Measurements from ENCODE around the gene LPCAT3. TPM values are rescaled to one million over a fixed set of nuclear protein-coding genes. Genes with fewer than 3 reads are reported as not detected.

The LPCAT3 gene
- total and polyA plus RNA-seq, 4 donors, result 45.4 to 78.6 (median 56.2) TPM

DNA sequence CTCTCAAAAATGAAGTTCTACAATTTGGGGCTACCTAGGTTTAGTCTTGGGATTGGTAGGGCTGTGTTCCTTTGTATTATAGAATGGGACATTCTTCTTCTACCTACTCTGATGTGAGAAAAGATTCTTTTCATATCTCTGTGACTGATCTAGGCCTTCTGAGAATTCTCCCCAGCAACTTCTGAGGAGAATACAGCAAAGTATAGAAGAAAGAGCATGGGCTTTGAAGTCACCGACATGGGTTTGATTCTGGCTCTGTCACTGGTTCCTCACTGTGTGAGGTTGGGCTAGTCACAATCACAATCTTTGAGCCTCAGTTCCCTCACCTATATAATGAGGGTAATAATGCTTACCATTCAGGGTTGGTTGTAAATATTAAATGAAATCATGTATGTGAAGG lies 85.5 kb downstream of the LPCAT3 start:
- no peak overlapping the region for H3K27ac ChIP-seq (ENCODE audit: low read depth in 1 of 2, low read length in 1 of 2)
- H3K36me3 ChIP-seq (ENCODE audit: control insufficient read depth in 4 of 4, insufficient read depth in 4 of 4, low read length in 4 of 4), result peaks cover 0 to 25% (median 22%) of the 10 kb centered on the region in 4 donors
- H3K9me3 ChIP-seq (ENCODE audit: control insufficient read depth in 4 of 4, insufficient read depth in 3 of 4, low read length in 3 of 4), result no peaks in the 10 kb centered on the region
- H3K4me3 ChIP-seq, result no peak overlapping the region
- TF ChIP-seq, protein P1, sequence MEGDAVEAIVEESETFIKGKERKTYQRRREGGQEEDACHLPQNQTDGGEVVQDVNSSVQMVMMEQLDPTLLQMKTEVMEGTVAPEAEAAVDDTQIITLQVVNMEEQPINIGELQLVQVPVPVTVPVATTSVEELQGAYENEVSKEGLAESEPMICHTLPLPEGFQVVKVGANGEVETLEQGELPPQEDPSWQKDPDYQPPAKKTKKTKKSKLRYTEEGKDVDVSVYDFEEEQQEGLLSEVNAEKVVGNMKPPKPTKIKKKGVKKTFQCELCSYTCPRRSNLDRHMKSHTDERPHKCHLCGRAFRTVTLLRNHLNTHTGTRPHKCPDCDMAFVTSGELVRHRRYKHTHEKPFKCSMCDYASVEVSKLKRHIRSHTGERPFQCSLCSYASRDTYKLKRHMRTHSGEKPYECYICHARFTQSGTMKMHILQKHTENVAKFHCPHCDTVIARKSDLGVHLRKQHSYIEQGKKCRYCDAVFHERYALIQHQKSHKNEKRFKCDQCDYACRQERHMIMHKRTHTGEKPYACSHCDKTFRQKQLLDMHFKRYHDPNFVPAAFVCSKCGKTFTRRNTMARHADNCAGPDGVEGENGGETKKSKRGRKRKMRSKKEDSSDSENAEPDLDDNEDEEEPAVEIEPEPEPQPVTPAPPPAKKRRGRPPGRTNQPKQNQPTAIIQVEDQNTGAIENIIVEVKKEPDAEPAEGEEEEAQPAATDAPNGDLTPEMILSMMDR (IDR thresholded peaks at IDR 0.05; ENCODE audit: control extremely low read depth, extremely low read depth), result no peak
- DNase-seq, result no peak
- WGBS, 2 donors, result 68 to 80% methylated on average over 1 of the region's 1 CpG
- H3K9ac ChIP-seq (ENCODE audit: insufficient read depth in 1 of 2, low read length in 2 of 2), result no peak overlapping the region
- no peaks in the 10 kb centered on the region for H3K27me3 ChIP-seq (ENCODE audit: control insufficient read depth in 3 of 3, insufficient read depth in 3 of 3, low read length in 2 of 3)
- ATAC-seq (ENCODE audit: insufficient read depth, low FRiP score), result no peak
- peaks cover 12 to 37% (median 13%) of the 10 kb centered on the region in 5 donors for H3K4me1 ChIP-seq (ENCODE audit: control insufficient read depth in 5 of 5, insufficient read depth in 5 of 5, low read length in 5 of 5)

- Histone ChIP-seq H3K4me1 (ENCODE audit: control insufficient read depth in 5 of 5, insufficient read depth in 5 of 5, low read length in 5 of 5) (peaks cover 18 to 53% (median 27%) of the 10 kb centered on the region in 5 donors), H3K9ac (ENCODE audit: insufficient read depth in 1 of 2, low read length in 2 of 2) (peak overlapping the region; percentile 78 to 89), H3K9me3 (ENCODE audit: control insufficient read depth in 4 of 4, insufficient read depth in 3 of 4, low read length in 3 of 4) (no peaks in the 10 kb centered on the region), H3K27ac (ENCODE audit: low read depth in 1 of 2, low read length in 1 of 2) (peak overlapping the region; percentile 84 to 89), H3K36me3 (ENCODE audit: control insufficient read depth in 4 of 4, insufficient read depth in 4 of 4, low read length in 4 of 4) (peaks cover 0 to 17% (median 9%) of the 10 kb centered on the region in 4 donors), H3K4me3 (peak overlapping the region; percentile 56), H3K27me3 (ENCODE audit: control insufficient read depth in 3 of 3, insufficient read depth in 3 of 3, low read length in 2 of 3) (no peaks in the 10 kb centered on the region)
- ATAC-seq (ENCODE audit: insufficient read depth, low FRiP score), result no peak
- DNase-seq, result no peak
- TF ChIP-seq, protein P1 (IDR thresholded peaks at IDR 0.05; ENCODE audit: control extremely low read depth, extremely low read depth), result no peak
- WGBS, 2 donors, result 49 to 72% methylated on average over 7 of the region's 7 CpGs
Observed at GRCh38 chr12:6929466-6930452, 88.5 kb downstream of the LPCAT3 start.

DNA sequence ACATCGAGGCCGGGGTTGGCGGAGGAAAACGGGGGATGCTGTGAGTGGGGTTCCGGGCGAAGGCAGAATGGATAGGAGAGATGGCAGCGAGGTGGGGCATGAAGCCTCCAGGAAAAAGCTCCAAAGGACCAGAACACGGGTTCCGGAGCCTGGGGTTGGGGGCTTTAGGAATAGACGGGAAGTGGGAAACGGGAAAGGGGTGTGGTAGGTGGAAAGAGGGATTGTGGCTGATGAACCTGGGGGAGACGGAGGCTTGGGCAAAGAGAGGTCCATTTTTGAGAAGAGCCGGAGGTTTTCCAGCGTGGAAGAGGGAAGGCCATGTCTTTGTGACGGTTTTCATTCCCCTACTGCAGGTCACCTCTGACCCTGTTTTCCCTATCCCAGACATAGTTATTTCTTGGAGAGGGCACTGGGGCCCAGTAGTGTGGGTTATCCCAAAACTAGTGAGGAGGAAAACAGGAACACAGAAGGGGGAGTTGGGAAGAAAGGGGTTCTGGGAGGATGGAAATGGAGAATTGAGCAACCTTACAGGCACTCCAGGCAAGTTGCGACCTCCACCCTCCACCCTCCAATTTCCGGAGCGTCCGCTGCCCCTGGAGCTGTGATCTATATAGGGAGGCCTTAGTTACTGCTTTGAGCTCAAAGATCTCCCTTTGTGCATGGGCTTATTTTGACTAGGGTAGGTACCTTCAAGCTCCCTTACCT lies 89.4 kb downstream of the LPCAT3 start:
- Histone ChIP-seq H3K9me3 (ENCODE audit: control insufficient read depth in 4 of 4, insufficient read depth in 3 of 4, low read length in 3 of 4) (no peaks in the 10 kb centered on the region), H3K9ac (ENCODE audit: insufficient read depth in 1 of 2, low read length in 2 of 2) (peak overlapping the region; percentile 78 to 89), H3K36me3 (ENCODE audit: control insufficient read depth in 4 of 4, insufficient read depth in 4 of 4, low read length in 4 of 4) (peaks cover 0 to 9% (median 3%) of the 10 kb centered on the region in 4 donors), H3K27ac (ENCODE audit: low read depth in 1 of 2, low read length in 1 of 2) (peak overlapping the region; percentile 84 to 89), H3K27me3 (ENCODE audit: control insufficient read depth in 3 of 3, insufficient read depth in 3 of 3, low read length in 2 of 3) (no peaks in the 10 kb centered on the region), H3K4me1 (ENCODE audit: control insufficient read depth in 5 of 5, insufficient read depth in 5 of 5, low read length in 5 of 5) (peaks cover 16 to 56% (median 29%) of the 10 kb centered on the region in 5 donors), H3K4me3 (peak overlapping the region; percentile 56)
- TF ChIP-seq, protein P1 (IDR thresholded peaks at IDR 0.05; ENCODE audit: control extremely low read depth, extremely low read depth), result no peak
- 10 to 18% methylated on average over 19 of the region's 19 CpGs for WGBS, 2 donors
- ATAC-seq (ENCODE audit: insufficient read depth, low FRiP score) (no peak), DNase-seq (peak in 1 of 3 donors; percentile 34)
